ENCODE data around the gene DTYMK.
A peak's percentile ranks its signal among the peaks of the same experiment; 100 is the strongest.
"Not testable (repeated sequence)": the region's sequence is repeated elsewhere in the genome, so short reads cannot be mapped to it uniquely, and the experiment has no call there.

DTYMK gene

GRCh38 chr2:241671457-241672240 lies 15.0 kb downstream of the DTYMK start:
- DNase-seq (ENCODE audit: low spot score), result no peak

GRCh38 chr2:241670333-241671110 lies 16.1 kb downstream of the DTYMK start:
- no peak for DNase-seq (ENCODE audit: low spot score)

GRCh38 chr2:241668839-241669238 lies 17.8 kb downstream of the DTYMK start:
- no peak for DNase-seq (ENCODE audit: low spot score)

DNA sequence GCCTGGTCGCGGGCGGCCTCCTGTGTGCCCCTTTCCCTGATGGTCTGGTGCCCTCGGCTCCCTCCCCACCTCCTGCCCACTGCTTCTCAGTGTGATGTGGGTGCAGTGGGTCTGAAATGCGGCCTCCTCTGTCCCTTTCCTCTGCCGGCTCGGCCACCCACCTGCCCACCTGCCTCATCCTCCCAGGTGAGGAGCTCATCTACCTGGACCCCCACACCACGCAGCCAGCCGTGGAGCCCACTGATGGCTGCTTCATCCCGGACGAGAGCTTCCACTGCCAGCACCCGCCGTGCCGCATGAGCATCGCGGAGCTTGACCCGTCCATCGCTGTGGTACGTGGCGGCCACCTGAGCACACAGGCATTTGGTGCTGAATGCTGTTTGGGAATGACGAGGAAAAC lies 18.3 kb downstream of the DTYMK start:
- no peak for DNase-seq (ENCODE audit: low spot score)

DNA sequence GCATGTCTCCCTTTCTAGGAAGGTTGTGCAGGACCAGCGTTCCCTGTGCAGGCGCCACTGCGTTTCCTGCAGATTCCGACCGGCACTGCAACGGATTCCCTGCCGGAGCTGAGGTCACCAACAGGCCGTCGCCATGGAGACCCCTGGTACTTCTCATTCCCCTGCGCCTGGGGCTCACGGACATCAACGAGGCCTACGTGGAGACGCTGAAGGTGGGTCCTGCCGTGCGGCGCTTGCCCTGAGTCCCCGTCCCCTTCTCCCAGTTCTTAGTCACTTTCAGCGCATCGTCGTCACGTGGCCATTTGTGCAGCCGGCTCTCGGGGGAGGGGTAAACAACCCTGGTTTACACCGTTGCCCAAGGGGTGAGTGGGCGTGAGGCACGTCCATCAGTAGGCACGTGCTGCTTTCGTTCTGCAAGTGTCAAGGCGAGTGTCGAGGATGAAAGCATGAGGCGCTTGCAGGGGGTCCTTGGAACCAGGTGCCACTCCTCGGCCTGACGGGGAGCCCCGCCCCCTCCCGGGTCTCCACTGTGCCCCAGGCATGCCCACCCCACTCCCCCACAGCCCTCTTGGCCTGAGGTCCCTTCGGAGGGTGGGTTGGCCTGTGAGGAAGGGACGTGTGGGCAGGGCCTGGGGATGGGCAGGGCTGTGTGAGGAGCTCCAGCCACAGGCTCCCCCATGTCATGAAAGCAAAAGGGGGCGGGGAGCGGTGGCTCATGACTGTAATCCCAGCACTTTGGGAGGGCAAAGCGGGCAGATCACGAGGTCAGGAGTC lies 19.8 kb downstream of the DTYMK start:
- peak; percentile 74 for DNase-seq (ENCODE audit: low spot score)

GRCh38 chr2:241665731-241666440 lies 20.7 kb downstream of the DTYMK start:
- DNase-seq (ENCODE audit: low spot score), result no peak

DNA sequence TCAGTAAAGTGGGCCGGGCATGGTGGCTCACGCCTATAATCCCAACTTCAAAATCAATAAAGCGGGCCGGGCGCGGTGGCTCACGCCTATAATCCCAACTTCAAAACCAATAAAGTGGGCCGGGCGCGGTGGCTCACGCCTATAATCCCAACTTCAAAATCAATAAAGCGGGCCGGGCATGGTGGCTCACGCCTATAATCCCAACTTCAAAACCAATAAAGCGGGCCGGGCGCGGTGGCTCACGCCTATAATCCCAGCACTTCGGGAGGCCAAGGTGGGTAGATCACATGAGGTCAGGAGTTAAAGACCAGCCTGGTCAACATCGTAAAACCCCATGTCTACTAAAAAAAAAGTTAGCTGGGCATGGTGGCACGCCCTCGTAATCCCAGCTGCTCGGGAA lies 23.9 kb downstream of the DTYMK start:
- DNase-seq (ENCODE audit: low spot score), result not testable (repeated sequence)

- no peak for DNase-seq (ENCODE audit: low spot score)
These were observed 25.9 kb downstream of the DTYMK start for GRCh38 chr2:241660593-241661213.

DNA sequence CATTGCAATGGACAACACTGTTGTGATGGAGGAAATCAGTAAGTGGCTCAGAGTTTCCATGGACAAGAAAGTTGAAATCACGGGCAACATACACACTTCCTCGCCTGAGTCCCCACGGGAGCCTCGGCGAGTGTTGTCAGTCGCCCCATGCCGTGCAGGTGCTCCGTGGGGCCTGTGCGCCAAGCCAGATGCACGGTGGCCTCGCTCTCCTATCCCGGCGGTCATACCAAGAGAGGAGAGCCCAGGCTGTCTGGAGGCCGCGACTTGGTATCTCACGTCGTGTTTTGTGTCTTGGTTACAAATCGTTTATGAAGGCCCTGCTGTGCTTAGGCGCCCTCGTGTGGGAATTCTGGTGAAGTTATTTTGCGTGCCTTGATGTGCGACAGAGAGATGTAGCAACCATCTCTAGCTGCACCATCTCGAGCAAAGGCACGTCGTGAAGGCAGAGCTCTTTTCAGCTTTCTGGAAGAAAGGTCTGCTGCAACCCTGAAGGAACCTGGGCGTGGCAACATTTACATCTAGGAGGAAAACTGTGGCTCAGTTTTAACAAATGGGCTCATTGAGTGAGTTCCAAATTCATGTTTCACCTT lies 27.4 kb downstream of the DTYMK start:
- peak; percentile 61 for DNase-seq (ENCODE audit: low spot score)

DNA sequence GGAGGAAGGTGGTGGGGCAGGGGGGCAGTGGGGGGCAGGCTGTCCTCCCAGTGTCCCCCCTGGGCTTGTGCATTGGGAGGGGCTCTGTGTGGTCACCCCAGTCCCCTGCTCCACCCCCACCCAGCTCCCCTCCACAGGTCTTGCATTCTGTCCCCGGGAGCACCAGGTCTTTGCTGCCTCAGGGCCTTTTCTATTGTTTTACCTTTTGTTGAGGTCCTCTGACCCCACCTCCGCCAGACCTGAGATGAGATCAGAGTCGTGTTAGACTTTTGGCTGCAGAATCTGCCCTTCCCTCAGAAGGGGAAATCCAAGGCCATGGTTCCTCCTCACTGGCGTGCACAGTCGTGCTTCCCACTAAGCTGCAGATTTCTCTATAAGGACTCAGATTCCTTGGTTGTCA lies 28.3 kb downstream of the DTYMK start:
- no peak for DNase-seq (ENCODE audit: low spot score)

DNA sequence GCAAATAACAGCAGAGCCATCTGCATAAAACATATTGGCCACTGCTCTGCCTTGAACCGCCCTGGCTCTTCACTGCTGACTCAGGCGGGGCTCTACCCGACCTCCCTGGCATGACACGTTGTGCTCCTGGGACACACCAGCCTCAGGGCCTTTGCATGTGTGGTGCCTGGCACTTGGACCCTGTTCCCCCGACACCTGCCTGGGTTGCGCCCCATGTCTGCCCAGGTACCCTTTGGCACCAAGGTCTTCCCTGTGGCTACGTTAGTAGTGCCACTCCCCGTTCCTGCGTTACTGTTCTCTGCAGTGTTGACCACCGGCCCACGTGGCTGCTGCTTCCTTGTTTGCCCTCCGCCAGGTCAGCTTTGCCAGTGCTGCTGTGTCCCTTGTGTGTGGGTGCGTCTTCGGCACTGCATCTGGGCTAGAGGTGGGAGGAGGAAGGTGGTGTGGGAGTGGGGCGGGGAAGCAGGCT lies 28.8 kb downstream of the DTYMK start:
- no peak for DNase-seq (ENCODE audit: low spot score)

DNA sequence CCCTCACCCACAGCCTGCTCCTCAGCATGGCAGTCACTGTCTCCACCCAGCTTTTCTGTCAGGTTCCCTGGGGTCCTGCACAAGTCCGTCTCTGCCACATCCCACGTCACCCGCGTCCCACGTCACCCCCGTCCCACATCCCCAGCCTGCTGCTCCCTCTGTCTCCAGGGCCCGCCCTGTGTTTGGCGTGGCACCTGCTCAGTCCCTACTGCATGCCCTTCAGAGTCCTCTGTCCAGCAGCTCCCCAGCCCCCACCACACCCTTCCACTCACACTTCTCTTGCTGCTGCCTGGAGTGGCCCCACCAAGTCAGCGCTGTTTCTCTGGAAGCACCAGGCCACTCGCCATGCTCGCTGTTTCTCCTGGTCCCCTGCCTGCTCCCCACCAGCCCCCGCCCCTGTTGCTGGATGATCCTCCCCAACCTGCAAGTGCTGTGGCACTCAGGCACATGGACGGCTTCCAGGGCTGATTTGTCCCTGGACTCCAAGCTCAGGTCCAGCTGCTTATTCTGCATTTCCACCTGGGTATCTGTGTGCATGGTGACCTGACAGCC lies 30.3 kb downstream of the DTYMK start:
- DNase-seq (ENCODE audit: low spot score), result no peak

GRCh38 chr2:241655516-241656189 lies 31.0 kb downstream of the DTYMK start:
- DNase-seq (ENCODE audit: low spot score), result no peak

DNA sequence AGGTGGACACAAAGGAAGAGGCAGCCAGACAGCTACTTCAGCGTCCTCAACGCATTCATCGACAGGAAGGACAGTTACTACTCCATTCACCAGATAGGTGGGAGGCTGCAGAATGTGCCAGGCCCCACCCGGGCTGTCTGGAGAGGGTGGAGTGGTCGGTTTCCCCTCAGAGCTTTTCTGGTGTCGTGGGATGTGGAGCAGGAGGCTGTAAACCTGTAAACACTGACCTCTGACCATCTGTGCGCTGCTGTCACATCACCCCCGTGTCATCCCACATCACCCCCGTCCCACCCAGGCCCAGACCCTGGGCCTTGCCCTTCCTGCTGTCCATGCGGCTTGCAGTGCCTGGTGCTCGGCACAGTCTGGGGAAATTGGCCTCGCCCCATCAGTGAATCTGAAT lies 32.1 kb downstream of the DTYMK start:
- no peak for DNase-seq (ENCODE audit: low spot score)

GRCh38 chr2:241653210-241653750 lies 33.3 kb downstream of the DTYMK start:
- DNase-seq (ENCODE audit: low spot score), result no peak

DNA sequence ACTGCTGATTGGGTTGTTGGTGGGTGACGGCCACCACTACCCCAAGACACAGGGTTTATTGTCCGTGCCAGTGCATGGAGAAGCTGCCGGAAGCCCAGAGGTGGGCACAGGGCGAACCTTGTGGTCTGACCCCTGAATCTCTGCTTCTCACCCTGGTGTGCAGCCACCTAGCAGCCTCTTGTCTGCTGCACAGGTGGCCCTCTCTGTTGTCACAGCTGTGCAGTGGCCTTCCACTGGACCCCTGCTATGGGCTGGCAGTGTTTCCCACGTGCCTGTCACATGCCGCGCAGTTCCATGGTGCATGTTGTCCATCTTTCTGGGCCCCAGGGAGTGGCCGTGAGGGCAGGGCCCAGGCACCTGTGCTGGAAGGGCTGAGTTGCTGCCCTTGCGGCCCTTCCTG lies 33.9 kb downstream of the DTYMK start:
- no peak for DNase-seq (ENCODE audit: low spot score)

GRCh38 chr2:241652142-241652541 lies 34.5 kb downstream of the DTYMK start:
- DNase-seq (ENCODE audit: low spot score), result no peak

GRCh38 chr2:241649927-241650326 lies 36.7 kb downstream of the DTYMK start:
- DNase-seq (ENCODE audit: low spot score), result no peak

- DNase-seq (ENCODE audit: low spot score), result no peak
These were observed 37.2 kb downstream of the DTYMK start for GRCh38 chr2:241649404-241649803.

- DNase-seq (ENCODE audit: low spot score), result no peak
These were observed 38.2 kb downstream of the DTYMK start for GRCh38 chr2:241648453-241648852.

All from ecto neural progenitor cell (in vitro differentiated cells).